Medulla oblongata (tissue), 1 donor: ENCODE measurements around the gene ADAMTSL3.
A peak's percentile ranks its signal among the peaks of the same experiment; 100 is the strongest.

Experiments
- DNase-seq: peaks from one replicate; pipeline ENCODE4 v3.0.0-alpha.2; 2015; ENCODE audit errors: extremely low spot score

Gene ADAMTSL3

GRCh38 chr15:83654379-83655236 lies 685 bp downstream of the ADAMTSL3 start:
- no peak for DNase-seq

- no peak for DNase-seq
Observed at GRCh38 chr15:83655237-83655616, 1.3 kb downstream of the ADAMTSL3 start.

GRCh38 chr15:83656192-83656591 lies 2.3 kb downstream of the ADAMTSL3 start:
- DNase-seq: no peak

DNA sequence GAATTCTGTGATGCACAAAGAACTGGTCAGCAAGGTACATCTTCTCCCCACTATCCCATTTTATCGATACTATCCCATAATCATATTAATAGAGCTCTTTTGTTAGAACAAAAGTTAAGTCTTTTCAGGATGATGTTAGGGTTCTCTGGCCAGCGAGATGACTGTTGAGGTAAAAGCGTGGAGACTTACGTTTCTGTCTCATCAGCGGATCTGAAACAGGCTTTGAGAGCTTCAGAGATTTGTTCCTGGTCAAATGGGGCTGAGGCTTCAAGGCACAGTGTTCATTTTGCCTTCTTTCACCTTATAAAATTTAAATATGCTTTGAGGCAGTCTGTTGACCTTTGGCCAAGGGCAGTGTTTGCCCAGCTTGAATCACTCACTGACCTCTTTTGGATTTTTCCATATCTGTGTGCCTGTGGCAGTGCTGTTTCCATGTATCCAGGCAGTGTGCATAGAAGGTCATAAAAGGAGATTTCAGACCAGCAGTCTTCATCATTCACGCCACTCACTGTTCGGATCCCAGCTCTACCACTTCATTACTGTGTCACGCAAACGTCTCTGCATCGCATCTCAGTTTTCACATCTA lies 3.1 kb downstream of the ADAMTSL3 start:
- DNase-seq: no peak

GRCh38 chr15:83657549-83657948 lies 3.6 kb downstream of the ADAMTSL3 start:
- DNase-seq: no peak

DNA sequence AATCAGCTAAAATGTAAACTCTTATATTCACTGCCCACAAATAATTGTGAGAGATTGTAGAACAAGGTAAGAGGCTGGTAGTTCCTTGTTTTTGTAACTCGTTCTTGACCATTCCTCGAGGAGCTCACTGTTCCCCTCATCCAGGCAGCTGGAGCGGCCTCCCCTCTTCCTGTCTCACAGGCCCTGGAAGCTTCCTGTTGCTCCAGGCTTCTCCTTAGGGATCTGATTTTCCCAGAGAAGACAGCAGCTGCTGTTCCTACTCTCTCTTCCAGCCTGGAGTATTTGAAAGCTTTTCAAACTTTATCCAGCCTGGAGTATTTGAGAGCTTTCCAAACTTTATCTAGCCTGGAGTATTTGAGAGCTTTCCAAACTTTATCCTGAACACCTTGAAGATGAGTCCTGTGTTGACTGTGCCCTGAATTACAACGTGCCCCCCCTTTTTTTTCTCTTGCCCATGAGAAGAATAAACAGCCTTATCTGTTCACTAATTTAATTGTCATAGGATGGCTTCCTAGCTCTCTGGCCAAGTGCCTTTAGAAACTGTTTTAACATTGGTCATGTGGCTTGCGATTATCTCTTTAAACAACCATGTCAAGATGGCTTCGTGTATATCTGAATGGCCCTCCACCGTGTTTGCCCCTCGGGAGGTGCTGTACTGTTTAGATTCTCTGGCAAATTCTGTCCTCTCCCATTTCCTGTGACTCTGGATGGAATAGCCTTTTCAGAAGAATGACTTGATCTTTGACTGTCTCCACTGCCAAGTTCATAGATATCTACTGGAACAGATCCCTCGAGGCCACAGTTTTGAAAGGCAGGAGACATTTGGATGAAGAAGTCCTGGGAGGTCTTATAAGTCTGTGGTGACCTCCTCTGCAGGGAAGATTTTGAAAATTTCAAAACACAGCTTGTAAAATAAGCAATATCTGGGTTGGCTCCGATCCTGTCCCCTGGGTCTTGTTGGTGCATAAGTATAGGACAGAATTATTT lies 4.8 kb downstream of the ADAMTSL3 start:
- no peak for DNase-seq

DNA sequence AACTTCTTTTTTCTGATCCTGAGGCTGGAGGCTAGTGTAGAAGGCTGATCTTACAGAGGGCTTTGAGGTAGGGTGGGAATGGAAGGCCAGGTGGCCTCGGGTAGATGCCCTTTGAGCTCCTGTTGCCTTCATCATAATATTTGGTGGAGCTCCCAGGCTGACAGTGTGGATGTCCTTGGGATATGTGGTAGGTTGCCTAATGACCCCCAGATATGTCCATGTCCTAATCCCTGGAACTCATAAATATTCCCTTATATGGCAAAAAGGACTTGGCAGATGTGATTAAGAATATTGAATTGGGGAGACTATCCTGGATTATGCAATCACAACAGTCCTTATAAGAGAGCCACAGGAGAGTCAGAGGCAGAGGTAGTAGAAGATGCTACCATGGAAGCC lies 5.5 kb downstream of the ADAMTSL3 start:
- no peak for DNase-seq

DNA sequence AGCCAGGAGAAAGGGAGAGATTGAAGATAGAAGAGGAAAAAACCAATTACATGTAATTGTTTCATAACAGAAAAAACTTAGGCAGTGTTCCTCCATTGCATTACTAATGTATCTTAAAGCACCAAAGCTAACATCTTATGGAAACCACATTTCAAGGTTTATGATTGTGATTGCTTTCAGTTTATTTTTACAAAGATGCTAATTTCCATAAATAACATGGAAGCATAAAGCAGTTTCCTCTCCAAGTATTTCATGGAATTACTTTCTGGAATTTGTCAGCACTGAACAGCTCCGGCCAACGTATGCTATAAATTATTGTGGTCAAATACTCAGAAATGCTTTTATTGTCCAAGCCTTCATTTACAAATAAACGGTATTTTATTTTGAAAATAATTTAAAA lies 11.6 kb downstream of the ADAMTSL3 start:
- DNase-seq: no peak

GRCh38 chr15:83670672-83671229 lies 16.8 kb downstream of the ADAMTSL3 start:
- no peak for DNase-seq

DNA sequence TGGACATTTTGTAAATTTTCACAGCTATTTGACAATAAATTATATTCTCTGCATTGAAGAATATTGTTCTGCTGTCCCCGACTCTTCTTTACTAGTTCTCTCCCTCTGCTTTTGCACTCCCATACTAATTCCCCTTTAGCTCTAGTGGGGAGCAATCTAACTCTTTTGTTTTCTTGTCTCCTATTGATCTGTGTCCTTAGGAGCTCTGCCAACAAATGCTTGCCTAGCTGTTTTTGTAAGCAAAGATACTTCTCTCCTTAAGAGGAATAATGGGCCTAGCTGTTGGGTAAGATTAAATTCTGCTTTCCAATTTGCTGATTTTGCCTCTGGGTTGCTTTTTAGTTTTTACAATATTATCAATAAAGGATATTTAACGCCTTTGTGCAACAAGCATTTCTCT lies 17.7 kb downstream of the ADAMTSL3 start:
- DNase-seq: peak; percentile 36

DNA sequence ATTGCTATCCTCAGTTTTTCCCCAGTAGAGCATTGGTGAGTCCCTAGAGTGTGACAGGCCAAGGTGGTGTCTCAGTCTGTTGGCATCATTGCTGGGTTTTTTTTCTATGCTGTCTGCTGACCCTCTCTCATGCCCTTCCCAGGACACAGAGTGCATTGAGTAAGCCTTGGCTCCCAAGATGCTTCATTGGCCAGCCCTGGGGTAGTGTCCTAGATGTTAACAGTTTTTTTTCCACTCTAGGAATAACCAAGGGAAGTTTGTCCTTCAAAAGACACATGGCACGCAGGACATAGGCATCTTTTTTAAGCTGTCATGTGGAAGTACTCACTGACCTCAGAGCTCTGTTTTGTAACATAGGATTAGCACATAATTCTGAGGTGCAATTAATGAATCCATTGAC lies 19.5 kb downstream of the ADAMTSL3 start:
- peak; percentile 65 for DNase-seq

DNA sequence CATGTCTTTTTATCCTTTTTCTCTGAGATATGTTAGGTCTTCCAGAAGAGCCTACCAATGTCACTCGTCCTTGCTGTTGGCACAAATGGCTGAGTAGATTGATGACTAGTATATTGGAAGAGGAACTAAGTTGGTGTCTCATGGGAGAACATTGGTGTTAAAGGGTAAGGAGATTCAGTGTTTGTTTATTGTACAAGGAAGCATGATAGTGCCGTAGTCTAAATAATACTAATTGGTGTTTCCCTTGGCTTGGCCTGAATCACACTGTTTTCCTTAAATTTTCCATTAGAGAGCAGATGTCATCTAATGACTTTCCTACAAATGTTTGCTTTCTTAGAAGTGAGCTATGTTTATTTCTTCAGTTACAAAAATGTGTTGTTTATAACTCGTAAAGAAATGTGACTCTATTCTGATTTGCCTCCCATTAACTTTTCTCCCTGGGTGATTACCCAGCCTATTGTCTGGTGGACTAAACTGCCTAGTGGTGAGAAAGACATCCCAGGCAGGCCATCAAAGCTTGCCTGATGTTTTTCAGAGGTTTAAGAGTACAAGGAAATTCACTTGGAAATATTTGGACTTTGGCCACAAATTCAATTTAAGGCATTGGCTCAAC lies 28.7 kb downstream of the ADAMTSL3 start:
- no peak for DNase-seq

GRCh38 chr15:83685916-83686332 lies 32.0 kb downstream of the ADAMTSL3 start:
- peak; percentile 18 for DNase-seq

DNA sequence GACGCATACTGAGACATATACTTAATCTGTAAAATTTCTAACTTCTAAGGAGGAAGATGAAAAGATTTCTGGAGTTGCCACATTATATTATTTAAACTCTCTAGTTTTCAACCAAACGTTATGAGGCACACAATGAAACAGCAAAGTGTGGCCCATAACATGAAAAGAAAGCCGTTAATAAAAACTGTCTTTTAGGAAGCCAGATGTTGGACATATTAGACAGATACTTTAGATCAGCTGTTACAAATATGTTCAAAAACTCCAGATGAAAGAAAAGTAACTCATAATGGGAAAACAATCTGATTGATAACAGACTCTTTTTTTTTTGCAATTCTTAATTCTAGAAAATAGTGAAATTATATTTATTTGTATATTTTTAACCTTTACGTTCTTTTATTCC lies 34.3 kb downstream of the ADAMTSL3 start:
- DNase-seq: no peak

GRCh38 chr15:83690676-83691075 lies 36.8 kb downstream of the ADAMTSL3 start:
- DNase-seq: no peak

GRCh38 chr15:83692746-83693581 lies 39.0 kb downstream of the ADAMTSL3 start:
- DNase-seq: no peak

- no peak for DNase-seq
Observed at GRCh38 chr15:83694015-83694414, 40.1 kb downstream of the ADAMTSL3 start.

DNA sequence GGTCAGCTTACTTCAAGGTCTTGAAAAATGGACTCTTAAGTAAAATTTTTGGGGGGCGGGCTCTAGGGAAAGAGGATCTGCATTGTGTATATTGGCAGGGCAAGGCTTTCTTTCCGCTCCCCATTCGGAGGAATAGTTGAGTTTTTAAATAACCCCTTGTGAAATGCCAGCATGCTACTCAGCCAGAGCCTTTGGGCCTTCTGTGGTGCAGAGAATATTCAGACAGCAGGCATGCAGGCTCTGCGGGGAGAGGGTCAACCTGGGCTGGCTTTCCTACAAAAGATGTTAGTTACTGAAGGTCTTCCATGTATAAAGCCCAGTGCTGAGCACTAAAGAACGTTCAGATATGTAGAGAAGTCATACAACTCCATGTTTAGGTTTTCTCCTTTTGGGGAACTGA lies 40.6 kb downstream of the ADAMTSL3 start:
- DNase-seq: no peak

- no peak for DNase-seq
Observed at GRCh38 chr15:83695246-83695645, 41.3 kb downstream of the ADAMTSL3 start.

GRCh38 chr15:83695901-83696425 lies 42.0 kb downstream of the ADAMTSL3 start:
- no peak for DNase-seq
